Naive thymus-derived CD8-positive, alpha-beta T cell (primary cell): Measurements from ENCODE around the gene ZNF888. TPM values are rescaled to one million over a fixed set of nuclear protein-coding genes. Genes with fewer than 3 reads are reported as not detected.
A peak's percentile ranks its signal among the peaks of the same experiment; 100 is the strongest.
"Not testable (repeated sequence)": the region's sequence is repeated elsewhere in the genome, so short reads cannot be mapped to it uniquely, and the experiment has no call there.

Experiments
- ATAC-seq, 2 donors: fragments of 150-1000 bp; cut with Tn5 transposase in 1 of 2; sonication (Bioruptor Pico), chemical (Tn5 transposase) in 1 of 2; 1 replicate in 1 of 2; 2 replicates in 1 of 2; pipeline ENCODE4 v1.10.0; 2021; ENCODE audit warnings: mild to moderate bottlenecking in 2 of 2, moderate library complexity in 2 of 2
- POLR2A ChIA-PET: fragments of 350-600 bp; sonication (Branson Sonifier 250); formaldehyde crosslinking; loops from one replicate; lab custom pipeline; 2021; ENCODE audit warnings: antibody characterized with exemption; lab: Charles Lee
- DNase-seq, 10 donors: peaks; one replicate each; pipeline versions ENCODE4 v3.0.0 to v3.0.0-alpha.2; 2020 to 2022
- H3K27ac Mint-ChIP-seq, 10 donors: one replicate each; pipeline ENCODE4 v1.8.0; 2020 to 2022; ENCODE audit warnings: mild to moderate bottlenecking in 10 of 10, mixed read lengths in 10 of 10, moderate library complexity in 4 of 10, inconsistent platforms in 1 of 10
- H3K27me3 Mint-ChIP-seq, 5 donors: one replicate each; pipeline ENCODE4 v1.8.0; 2021 to 2022; ENCODE audit warnings: mixed read lengths in 5 of 5
- H3K36me3 Mint-ChIP-seq, 3 donors: one replicate each; pipeline ENCODE4 v1.8.0; 2020 to 2022; ENCODE audit warnings: mixed read lengths in 3 of 3, mild to moderate bottlenecking in 2 of 3, inconsistent platforms in 1 of 3
- H3K4me1 Mint-ChIP-seq, 4 donors: one replicate each; pipeline ENCODE4 v1.8.0; 2021 to 2022; ENCODE audit warnings: mixed read lengths in 4 of 4
- H3K4me3 Mint-ChIP-seq, 10 donors: one replicate each; pipeline ENCODE4 v1.8.0; 2020 to 2022; ENCODE audit warnings: mild to moderate bottlenecking in 10 of 10, mixed read lengths in 10 of 10, moderate library complexity in 6 of 10, inconsistent platforms in 1 of 10
- H3K9me3 Mint-ChIP-seq, 9 donors: one replicate each; pipeline ENCODE4 v1.8.0; 2020 to 2022; ENCODE audit warnings: mixed read lengths in 9 of 9, mild to moderate bottlenecking in 3 of 9, inconsistent platforms in 1 of 9, moderate library complexity in 1 of 9
- polyA plus RNA-seq, 3 donors: library from polyadenylated mRNA; unstranded; fragments of 300-500 nt; fragmentation: Illumina TruSeq; gene quantifications; one replicate each; pipeline ENCODE4 v1.2.3, GENCODE V29; 2021
- total RNA-seq, 8 experiments: library from RNA in 2 of 8; stranded (reverse) in 2 of 8; gene quantifications; one replicate each; pipeline ENCODE4 v1.2.3 and lab custom pipeline; 2021 to 2026

ZNF888 gene
- total and polyA plus RNA-seq, 5 experiments from 2014 or later, result 0.85 to 10.5 (median 2.4) TPM

DNA sequence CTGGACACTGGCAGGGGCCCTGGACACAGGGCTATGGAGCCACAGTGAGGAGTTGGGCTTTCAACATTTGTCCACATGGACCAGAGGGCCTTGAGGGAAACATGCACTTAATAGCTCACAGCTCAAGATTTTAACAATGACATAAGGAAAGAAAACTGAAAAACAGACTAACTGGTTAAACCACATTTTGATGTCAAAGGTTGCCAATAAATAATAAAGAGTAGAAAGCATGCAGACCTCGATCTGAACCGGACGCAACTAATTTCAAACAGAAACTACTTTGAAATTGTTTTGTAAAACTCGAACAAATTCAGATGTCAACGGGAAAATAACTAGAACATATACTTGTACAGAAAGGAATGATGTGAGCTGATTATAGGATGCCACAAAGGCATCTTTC is 15.5 kb upstream of the ZNF888 start:
- Mint-ChIP-seq H3K36me3 (peaks cover 26 to 62% (median 29%) of the 10 kb centered on the region in 3 donors), H3K27ac (peak overlapping the region in 4 of 10 donors; percentile 38 to 81 (median 62)), H3K4me3 (peak overlapping the region in 5 of 10 donors; percentile 20 to 55 (median 49)), H3K9me3 (peaks cover 0 to 73% (median 18%) of the 10 kb centered on the region in 9 donors), H3K4me1 (peaks cover 11 to 49% (median 22%) of the 10 kb centered on the region in 4 donors), H3K27me3 (peaks cover 0 to 7% (median 0%) of the 10 kb centered on the region in 5 donors)
- ATAC-seq, result no peak
- no peak for DNase-seq
- POLR2A ChIA-PET, result interaction anchor here (0.7 kb wide), 2 partner anchors 28 to 485 kb away, joined by 5 to 6 read pairs; partner anchors contain the start of gene ZNF578

DNA sequence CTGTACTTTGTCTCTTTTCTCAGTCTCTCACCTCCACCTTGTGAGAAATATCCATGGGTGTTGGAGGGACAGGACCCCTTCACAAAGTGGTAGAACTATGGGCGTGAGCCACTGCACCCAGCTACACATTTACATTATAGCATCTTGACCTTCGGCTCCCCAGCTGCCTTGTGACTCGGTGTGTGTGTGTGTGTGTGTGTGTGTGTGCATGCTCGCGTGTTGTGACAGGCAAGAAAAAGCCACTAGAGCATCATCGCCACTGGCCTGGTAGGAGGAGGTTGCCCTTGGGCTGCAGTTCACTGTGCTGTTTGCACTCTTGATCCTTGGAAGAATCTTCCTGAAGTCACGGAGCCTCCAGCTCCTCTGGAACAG is 13.7 kb upstream of the ZNF888 start:
- Mint-ChIP-seq H3K9me3 (peaks cover 0 to 79% (median 29%) of the 10 kb centered on the region in 9 donors), H3K27ac (peak overlapping the region in 1 of 10 donors; percentile 83), H3K4me3 (no peak overlapping the region), H3K36me3 (peaks cover 35 to 68% (median 37%) of the 10 kb centered on the region in 3 donors), H3K27me3 (peaks cover 0 to 7% (median 0%) of the 10 kb centered on the region in 5 donors), H3K4me1 (peaks cover 9 to 44% (median 24%) of the 10 kb centered on the region in 4 donors)
- DNase-seq, result no peak
- POLR2A ChIA-PET, result no interaction called here
- no peak for ATAC-seq

DNA sequence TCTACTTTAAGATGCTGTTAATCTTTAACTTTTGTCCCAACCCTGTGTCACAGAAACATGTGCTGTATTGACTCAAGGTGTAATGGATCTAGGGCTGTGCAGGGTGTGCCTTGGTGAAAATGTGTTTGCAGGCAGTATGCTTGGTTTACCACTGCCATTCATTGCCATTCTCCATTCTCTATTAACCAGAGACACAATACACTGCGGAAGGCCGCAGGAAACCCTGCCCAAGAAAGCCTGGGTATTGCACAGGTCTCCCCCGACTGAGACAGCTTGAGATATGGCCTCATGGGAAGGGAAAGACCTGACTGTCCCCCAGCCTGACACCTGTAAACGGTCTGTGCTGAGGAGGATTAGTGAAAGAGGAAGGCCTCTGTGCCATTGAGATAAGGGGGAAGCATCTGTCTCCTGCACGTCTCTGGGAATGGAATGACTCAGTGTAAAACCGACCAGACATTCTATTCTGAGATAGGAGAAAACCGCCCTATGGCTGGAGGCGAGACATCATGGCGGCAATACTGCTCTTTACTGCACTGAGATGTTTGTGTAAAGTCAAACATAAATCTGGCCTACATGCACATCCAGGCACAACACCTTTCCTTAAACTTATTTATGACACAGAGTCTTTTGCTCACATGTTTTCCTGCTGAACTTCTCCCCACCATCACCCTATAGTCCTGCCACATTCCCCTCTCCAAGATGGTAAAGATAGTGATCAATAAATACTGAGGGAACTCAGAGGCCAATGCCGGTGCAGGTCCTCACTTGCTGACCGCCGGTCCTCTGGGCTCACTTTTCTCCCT is 13.1 kb upstream of the ZNF888 start:
- Mint-ChIP-seq H3K4me1 (peaks cover 5 to 38% (median 18%) of the 10 kb centered on the region in 4 donors), H3K4me3 (no peak overlapping the region), H3K27me3 (peaks cover 0 to 4% (median 0%) of the 10 kb centered on the region in 5 donors), H3K27ac (peak overlapping the region in 2 of 10 donors; percentile 53 to 83), H3K9me3 (peaks cover 0 to 79% (median 27%) of the 10 kb centered on the region in 9 donors), H3K36me3 (peaks cover 33 to 67% (median 33%) of the 10 kb centered on the region in 3 donors)
- ATAC-seq (no peak), DNase-seq (no peak)
- POLR2A ChIA-PET, result no interaction called here

GRCh38 chr19:52935434-52935833 is 12.2 kb upstream of the ZNF888 start:
- Mint-ChIP-seq H3K4me1 (peaks cover 2 to 29% (median 12%) of the 10 kb centered on the region in 4 donors), H3K27ac (no peak overlapping the region), H3K4me3 (no peak overlapping the region), H3K36me3 (peaks cover 29 to 63% (median 32%) of the 10 kb centered on the region in 3 donors), H3K9me3 (peaks cover 0 to 83% (median 24%) of the 10 kb centered on the region in 9 donors), H3K27me3 (no peaks in the 10 kb centered on the region)
- DNase-seq (no peak), ATAC-seq (no peak)
- POLR2A ChIA-PET, result no interaction called here

- Mint-ChIP-seq H3K9me3 (peaks cover 0 to 32% (median 11%) of the 10 kb centered on the region in 9 donors), H3K4me3 (peak overlapping the region in 6 of 10 donors; percentile 4 to 43 (median 16)), H3K36me3 (peaks cover 14 to 37% (median 18%) of the 10 kb centered on the region in 3 donors), H3K4me1 (peaks cover 13 to 33% (median 22%) of the 10 kb centered on the region in 4 donors)
- H3K27ac Mint-ChIP-seq, ATAC-seq, H3K27me3 Mint-ChIP-seq, POLR2A ChIA-PET, DNase-seq: not testable (repeated sequence)
These were observed 1.4 kb upstream of the ZNF888 start for GRCh38 chr19:52924641-52925040.

DNA sequence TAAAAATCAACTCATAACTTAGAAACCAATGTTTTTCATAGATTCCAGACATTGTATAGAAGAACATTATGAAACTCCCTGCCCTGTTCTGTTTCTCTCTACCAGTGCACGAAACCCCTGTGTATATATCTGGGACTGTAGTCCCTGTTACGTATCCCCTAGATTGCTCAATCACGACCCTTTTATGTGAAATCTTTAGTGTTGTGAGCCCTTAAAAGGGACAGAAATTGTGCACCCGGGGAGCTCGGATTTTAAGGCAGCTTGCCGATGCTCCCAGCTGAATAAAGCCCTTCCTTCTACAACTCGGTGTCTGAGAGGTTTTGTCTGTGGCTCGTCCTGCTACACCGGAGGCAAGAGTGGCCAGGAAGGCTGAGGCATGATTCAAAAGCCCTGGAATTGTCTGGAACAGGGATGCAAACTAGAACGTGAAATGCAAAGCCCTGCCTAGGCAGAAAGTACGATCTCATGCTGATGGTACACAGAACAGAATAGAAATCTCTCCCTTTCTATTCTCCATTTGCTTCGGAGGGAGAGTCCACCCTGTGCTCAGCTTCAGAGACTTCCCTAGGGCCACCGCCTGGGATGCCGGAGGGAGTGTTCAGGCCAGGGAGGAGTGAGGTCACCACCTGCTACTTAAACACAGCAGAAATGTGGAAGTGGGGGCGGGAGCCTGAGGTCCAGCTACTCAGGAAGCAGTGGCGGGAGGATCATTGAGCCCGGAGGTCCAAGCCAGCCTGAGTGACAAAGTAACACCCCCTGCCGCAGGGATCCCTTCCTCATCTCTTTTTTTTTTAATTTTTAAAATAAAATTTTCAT is 758 bp upstream of the ZNF888 start:
- Mint-ChIP-seq H3K9me3 (peaks cover 0 to 25% (median 5%) of the 10 kb centered on the region in 9 donors), H3K36me3 (peaks cover 8 to 31% (median 14%) of the 10 kb centered on the region in 3 donors), H3K4me3 (peak overlapping the region; percentile 83 to 96 (median 92)), H3K27ac (peak overlapping the region in 9 of 10 donors; percentile 49 to 94 (median 92)), H3K27me3 (peaks cover 0 to 3% (median 0%) of the 10 kb centered on the region in 5 donors), H3K4me1 (peaks cover 13 to 33% (median 22%) of the 10 kb centered on the region in 4 donors)
- no peak for DNase-seq
- peak in 1 of 2 donors; percentile 6 for ATAC-seq
- POLR2A ChIA-PET, result no interaction called here

DNA sequence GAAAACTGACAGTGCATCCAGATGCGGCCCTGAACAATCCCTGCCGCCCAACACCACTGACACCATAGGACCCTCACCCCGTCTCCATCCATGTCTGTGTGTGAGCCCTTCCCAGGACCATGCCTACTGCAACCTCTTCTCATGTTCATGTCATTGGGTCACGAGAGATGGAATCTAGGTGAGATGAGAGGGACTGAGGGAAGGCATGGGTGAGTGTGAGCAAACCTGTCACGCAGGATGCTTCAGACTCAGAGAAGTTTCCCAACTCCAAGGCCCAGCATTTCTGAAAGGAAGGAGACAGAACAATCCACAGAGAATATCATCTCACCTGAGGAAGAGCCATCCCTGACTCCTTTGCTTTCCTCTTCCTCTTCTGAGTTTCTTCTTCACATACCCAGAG is 5.7 kb downstream of the ZNF888 start:
- Mint-ChIP-seq H3K36me3 (peaks cover 21 to 59% (median 52%) of the 10 kb centered on the region in 3 donors), H3K27me3 (peaks cover 0 to 7% (median 0%) of the 10 kb centered on the region in 5 donors), H3K4me3 (no peak overlapping the region), H3K9me3 (peaks cover 0 to 24% (median 11%) of the 10 kb centered on the region in 9 donors), H3K4me1 (peaks cover 10 to 18% (median 14%) of the 10 kb centered on the region in 4 donors), H3K27ac (peak overlapping the region in 3 of 10 donors; percentile 13 to 83 (median 14))
- ATAC-seq (no peak), DNase-seq (no peak)
- POLR2A ChIA-PET, result interaction anchor here (1.0 kb wide), 1 partner anchor 46 kb away, joined by 3 read pairs; the partner anchor contains the start of gene ZNF816

DNA sequence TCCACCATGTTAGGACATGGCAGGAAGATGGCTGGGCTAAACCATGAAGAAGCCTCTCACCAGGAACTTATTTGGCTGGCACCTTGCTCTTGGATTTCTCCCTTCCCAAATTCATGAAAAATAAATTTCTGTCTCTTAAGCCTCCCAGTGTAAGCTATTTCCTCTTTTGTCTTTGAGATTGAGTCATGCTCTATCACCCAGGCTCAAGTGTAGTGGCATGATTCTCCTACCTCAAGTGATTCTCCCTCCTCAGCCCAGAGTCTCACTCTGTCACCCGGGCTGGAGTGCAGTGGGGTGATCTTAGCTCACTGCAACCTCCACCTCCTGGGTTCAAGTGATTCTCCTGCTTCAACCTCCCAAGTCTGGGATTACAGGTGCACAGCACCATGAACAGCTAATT is 12.6 kb downstream of the ZNF888 start:
- H3K4me1 Mint-ChIP-seq, result no peaks in the 10 kb centered on the region
- peaks cover 14 to 73% (median 36%) of the 10 kb centered on the region in 9 donors for H3K9me3 Mint-ChIP-seq
- ATAC-seq (no peak), DNase-seq (no peak)
- no peak overlapping the region for H3K27ac Mint-ChIP-seq
- H3K4me3 Mint-ChIP-seq, result no peak overlapping the region
- POLR2A ChIA-PET, result interaction anchor here (0.5 to 1.1 kb wide), 2 partner anchors 16 to 28 kb away, joined by 3 to 6 read pairs; no protein-coding TSS in a partner anchor
- H3K36me3 Mint-ChIP-seq, result peaks cover 38 to 83% (median 61%) of the 10 kb centered on the region in 3 donors
- H3K27me3 Mint-ChIP-seq, result no peaks in the 10 kb centered on the region

- ATAC-seq, H3K27me3 Mint-ChIP-seq, H3K27ac Mint-ChIP-seq, H3K4me1 Mint-ChIP-seq, H3K4me3 Mint-ChIP-seq, POLR2A ChIA-PET, DNase-seq: not testable (repeated sequence)
- Mint-ChIP-seq H3K9me3 (peaks cover 19 to 56% (median 31%) of the 10 kb centered on the region in 9 donors), H3K36me3 (peaks cover 19 to 53% (median 33%) of the 10 kb centered on the region in 3 donors)
These were observed 19.0 kb downstream of the ZNF888 start for GRCh38 chr19:52904052-52904780.

GRCh38 chr19:52901842-52902241 is 21.4 kb downstream of the ZNF888 start:
- H3K27me3 Mint-ChIP-seq, result no peaks in the 10 kb centered on the region
- H3K36me3 Mint-ChIP-seq, result peaks cover 4 to 41% (median 17%) of the 10 kb centered on the region in 3 donors
- POLR2A ChIA-PET, result interaction anchor here (0.8 kb wide), 1 partner anchor 20 kb away, joined by 3 read pairs; no protein-coding TSS in a partner anchor
- no peak overlapping the region for H3K27ac Mint-ChIP-seq
- peaks cover 8 to 37% (median 19%) of the 10 kb centered on the region in 9 donors for H3K9me3 Mint-ChIP-seq
- H3K4me3 Mint-ChIP-seq, result no peak overlapping the region
- ATAC-seq, result no peak
- H3K4me1 Mint-ChIP-seq, result peaks cover 2 to 15% (median 10%) of the 10 kb centered on the region in 4 donors
- DNase-seq, result no peak

GRCh38 chr19:52898596-52898995 is 24.6 kb downstream of the ZNF888 start:
- Mint-ChIP-seq H3K4me1 (peaks cover 4 to 26% (median 19%) of the 10 kb centered on the region in 4 donors), H3K36me3 (peaks cover 0 to 40% (median 15%) of the 10 kb centered on the region in 3 donors), H3K4me3 (peak overlapping the region; percentile 8 to 96 (median 46)), H3K27ac (peak overlapping the region in 5 of 10 donors; percentile 12 to 95 (median 46)), H3K9me3 (peaks cover 0 to 16% (median 6%) of the 10 kb centered on the region in 9 donors)
- not testable (repeated sequence) for DNase-seq, ATAC-seq, H3K27me3 Mint-ChIP-seq
- POLR2A ChIA-PET, result interaction anchor here (1.2 kb wide), 1 partner anchor 111 kb away, joined by 3 read pairs; no protein-coding TSS in a partner anchor
